ENCODE results near the gene TMEM120B. TPM values are rescaled to one million over a fixed set of nuclear protein-coding genes. Genes with fewer than 3 reads are reported as not detected.
A peak's percentile ranks its signal among the peaks of the same experiment; 100 is the strongest.

Gene TMEM120B
- total RNA-seq, 1 donor from 2014 or later, result 17.1 TPM

DNA sequence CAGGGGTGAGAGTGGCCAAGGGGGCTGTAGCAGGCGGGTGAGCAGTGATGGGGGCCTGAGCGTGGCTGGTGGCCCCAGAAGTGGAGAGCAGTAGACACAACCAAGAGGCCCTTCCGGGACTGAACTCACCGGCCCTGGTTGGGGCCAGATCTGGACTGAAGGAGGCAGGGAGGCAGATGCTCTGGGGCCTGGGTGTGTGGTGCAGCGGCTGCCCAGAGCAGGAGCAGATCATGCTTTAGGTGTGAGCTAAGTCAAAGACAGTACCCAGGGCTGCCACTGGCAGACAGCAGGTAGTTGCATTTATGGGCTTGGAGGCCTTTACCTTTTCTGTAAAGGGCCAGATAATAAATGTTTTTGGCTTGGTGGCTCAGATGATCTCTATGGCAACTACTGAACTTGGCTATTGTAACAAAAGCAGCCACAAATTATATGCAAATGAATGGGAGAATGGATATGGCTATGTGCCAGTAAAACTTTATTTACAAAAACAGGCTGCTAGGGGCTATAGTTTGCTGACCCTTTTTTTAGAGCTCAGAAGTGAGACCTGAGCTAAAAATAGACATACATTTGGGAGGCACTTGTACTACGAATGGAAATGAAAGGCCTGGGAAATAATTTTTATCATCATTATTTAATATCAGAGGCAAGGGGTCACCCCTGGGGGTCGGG lies 116.8 kb downstream of the TMEM120B start:
- H3K9me3 ChIP-seq, result no peaks in the 10 kb centered on the region
- no peaks in the 10 kb centered on the region for H3K27me3 ChIP-seq
- no peak for ATAC-seq
- peaks cover 78% of the 10 kb centered on the region for H3K36me3 ChIP-seq
- peaks cover 3% of the 10 kb centered on the region for H3K4me1 ChIP-seq
- TF ChIP-seq CTCF (IDR thresholded peaks at IDR 0.05), result no peak
- no peak overlapping the region for H3K4me3 ChIP-seq
- no peak for DNase-seq
- intact Hi-C loops (cut with DNase I), result no loop called here
- no peak overlapping the region for H3K27ac ChIP-seq

DNA sequence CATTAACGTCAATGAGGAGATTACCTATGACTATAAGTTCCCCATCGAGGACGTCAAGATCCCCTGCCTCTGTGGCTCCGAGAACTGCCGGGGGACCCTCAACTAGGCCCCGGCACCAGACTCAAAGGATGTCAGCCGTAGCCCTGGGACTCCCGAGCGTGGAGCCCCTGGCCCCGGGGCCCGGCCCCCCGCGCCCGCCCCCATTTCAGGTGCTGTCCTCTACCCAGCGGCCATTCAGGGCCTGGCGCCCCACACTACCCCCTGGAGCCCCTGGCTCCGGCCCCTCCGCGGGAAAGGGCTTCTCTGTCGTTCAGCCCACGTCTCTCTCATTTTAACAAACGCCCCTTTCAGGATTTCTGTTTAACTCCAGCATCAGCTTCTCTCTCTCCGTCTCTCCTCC lies 117.6 kb downstream of the TMEM120B start:
- intact Hi-C loops (cut with DNase I), result no loop called here
- Histone ChIP-seq H3K4me3 (no peak overlapping the region), H3K36me3 (peaks cover 70% of the 10 kb centered on the region), H3K27me3 (no peaks in the 10 kb centered on the region), H3K9me3 (no peaks in the 10 kb centered on the region), H3K4me1 (peaks cover 2% of the 10 kb centered on the region), H3K27ac (no peak overlapping the region)
- DNase-seq (no peak), ATAC-seq (no peak)
- no peak for TF ChIP-seq CTCF (IDR thresholded peaks at IDR 0.05)

GRCh38 chr12:121830588-121831265 lies 118.2 kb downstream of the TMEM120B start:
- Histone ChIP-seq H3K27ac (no peak overlapping the region), H3K9me3 (no peaks in the 10 kb centered on the region), H3K36me3 (peaks cover 67% of the 10 kb centered on the region), H3K27me3 (no peaks in the 10 kb centered on the region), H3K4me1 (no peaks in the 10 kb centered on the region), H3K4me3 (no peak overlapping the region)
- peak; percentile 9 for ATAC-seq
- DNase-seq, result no peak
- TF ChIP-seq CTCF (IDR thresholded peaks at IDR 0.05), result no peak
- intact Hi-C loops (cut with DNase I), result no loop called here

Other genes starting within 250 kb of the TMEM120B start
- gene KDM2B, start 131.7 kb upstream of the TMEM120B start, total RNA-seq, result 35.4 TPM
- 32.4 TPM for gene ORAI1, start 86.2 kb upstream of the TMEM120B start, total RNA-seq
- gene MORN3, start 43.1 kb upstream of the TMEM120B start, total RNA-seq, result 0.67 TPM
- 41.0 TPM for gene RHOF, start 80.9 kb downstream of the TMEM120B start, total RNA-seq
- gene SETD1B, start 91.3 kb downstream of the TMEM120B start, total RNA-seq, result 18.4 TPM
- 1.8 TPM for gene HPD, start 146.1 kb downstream of the TMEM120B start, total RNA-seq
- gene PSMD9, start 176.0 kb downstream of the TMEM120B start, total RNA-seq, result 43.4 TPM
- gene CFAP251, start 205.8 kb downstream of the TMEM120B start, total RNA-seq, result 2.5 TPM